BJ (cell line): ENCODE results near the gene MYCBP. TPM values are rescaled to one million over a fixed set of nuclear protein-coding genes. Genes with fewer than 3 reads are reported as not detected.

Experiments used
- CTCF ChIA-PET: fragments of 350-600 bp; formaldehyde crosslinking; extraction: SDS; loops from one replicate; lab custom pipeline; 2021; ENCODE audit warnings: antibody characterized with exemption, inconsistent platforms; lab: Yijun Ruan, JAX
- POLR2A ChIA-PET: fragments of 300-600 bp; sonication (Branson Sonifier 250); formaldehyde crosslinking; extraction: SDS; loops from one replicate; lab custom pipeline; 2021; ENCODE audit warnings: antibody characterized with exemption; lab: Charles Lee
- DNase-seq: peaks from one replicate; pipeline ENCODE4 v3.0.0-alpha.2; 2011; ENCODE audit warnings: low read depth
- H3K27me3 ChIP-seq: 2 replicates; pipeline ENCODE4 v1.6.0; 2011; ENCODE audit warnings: low read length; ENCODE audit not compliant: control insufficient read depth, insufficient read depth
- H3K36me3 ChIP-seq: 2 replicates; pipeline ENCODE4 v1.5.1; 2011; ENCODE audit warnings: low read length; ENCODE audit not compliant: control insufficient read depth, insufficient read depth
- H3K4me3 ChIP-seq: 2 replicates; pipeline ENCODE4 v1.5.1; 2011; ENCODE audit warnings: low read depth, mild to moderate bottlenecking, control low read depth, low read length
- CTCF ChIP-seq: IDR thresholded peaks from 2 replicates; pipeline ENCODE4 v1.5.1; 2011; ENCODE audit warnings: low read depth, mild to moderate bottlenecking, control low read depth, inconsistent platforms, low read length, moderate library complexity; ENCODE audit not compliant: insufficient read depth
- polyA plus RNA-seq: library from polyadenylated mRNA; depleted of rRNA; stranded (reverse); fragments of >200 nt; gene quantifications from 2 replicates; pipeline ENCODE4 v1.2.3, GENCODE V29; 2011

MYCBP gene
- polyA plus RNA-seq, 1 experiment = 11.2 TPM

- POLR2A ChIA-PET = no interaction called here
- H3K27me3 ChIP-seq = peaks cover 11% of the 10 kb centered on the region
- DNase-seq = no peak
- TF ChIP-seq CTCF = no peak
- no peaks in the 10 kb centered on the region for H3K36me3 ChIP-seq
- no peak overlapping the region for H3K4me3 ChIP-seq
- CTCF ChIA-PET = interaction anchor here (0.7 to 2.3 kb wide), 3 partner anchors 8 to 157 kb away, joined by 3 to 8 read pairs (median 3); no protein-coding TSS in a partner anchor
Measured at GRCh38 chr1:38826886-38827285, 46.3 kb downstream of the MYCBP start.

GRCh38 chr1:38826262-38826661 lies 46.9 kb downstream of the MYCBP start:
- peaks cover 17% of the 10 kb centered on the region for H3K27me3 ChIP-seq
- DNase-seq = no peak
- ChIA-PET CTCF (interaction anchor here (1.5 to 6.6 kb wide), 2 partner anchors 9 to 836 kb away, joined by 3 to 30 read pairs; partner anchors contain the start of gene SF3A3), POLR2A (no interaction called here)
- H3K36me3 ChIP-seq = no peaks in the 10 kb centered on the region
- no peak overlapping the region for H3K4me3 ChIP-seq
- TF ChIP-seq CTCF = no peak

DNA sequence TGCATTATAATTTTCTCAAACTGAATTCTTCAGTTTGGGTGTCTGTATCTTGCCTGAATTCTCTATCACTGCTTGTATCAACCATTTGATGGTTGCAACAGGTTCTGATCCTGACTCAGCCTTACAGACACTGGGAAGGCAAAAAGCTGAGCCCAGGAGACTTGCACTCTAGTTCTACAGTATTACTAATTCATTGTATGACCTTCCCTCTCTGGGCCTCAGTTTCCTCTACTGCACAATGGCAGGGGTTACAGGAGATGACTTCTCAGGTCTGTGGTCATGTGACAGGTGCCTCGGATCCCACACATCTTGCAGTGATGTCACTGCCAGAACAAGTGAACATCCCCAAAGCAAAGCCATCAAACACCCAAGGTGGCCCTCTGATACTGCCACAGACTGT lies 52.3 kb downstream of the MYCBP start:
- no peak for DNase-seq
- ChIA-PET CTCF (interaction anchor here (6.6 kb wide), 1 partner anchor 14 kb away, joined by 30 read pairs; no protein-coding TSS in a partner anchor), POLR2A (no interaction called here)
- TF ChIP-seq CTCF = no peak
- H3K36me3 ChIP-seq = no peaks in the 10 kb centered on the region
- peaks cover 44% of the 10 kb centered on the region for H3K27me3 ChIP-seq
- no peak overlapping the region for H3K4me3 ChIP-seq

DNA sequence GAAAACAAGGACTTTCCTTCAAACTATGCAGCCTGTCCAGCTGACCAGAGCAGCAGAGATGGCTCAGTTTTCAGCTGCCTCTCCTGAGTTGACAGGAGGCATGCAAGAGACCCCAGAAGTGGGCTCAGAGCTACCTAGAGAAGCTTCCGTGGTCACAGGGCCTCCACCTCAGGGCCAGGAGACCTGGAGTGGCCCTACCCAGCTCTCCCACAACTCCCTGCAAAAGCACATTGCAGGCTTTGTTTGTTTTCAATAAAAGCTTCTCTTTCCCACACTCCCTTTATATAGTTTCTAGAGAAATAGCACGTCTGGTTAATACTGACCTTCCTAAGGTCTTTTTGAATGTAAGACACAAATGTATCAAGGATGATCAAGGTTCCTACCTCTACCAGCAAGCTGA lies 53.6 kb downstream of the MYCBP start:
- DNase-seq = no peak
- no peaks in the 10 kb centered on the region for H3K36me3 ChIP-seq
- peaks cover 45% of the 10 kb centered on the region for H3K27me3 ChIP-seq
- ChIA-PET POLR2A (no interaction called here), CTCF (interaction anchor here (0.9 to 2.2 kb wide), 8 partner anchors 8 to 799 kb away, joined by 3 to 13 read pairs (median 8); no protein-coding TSS in a partner anchor)
- H3K4me3 ChIP-seq = no peak overlapping the region
- no peak for TF ChIP-seq CTCF

GRCh38 chr1:38819040-38819439 lies 54.1 kb downstream of the MYCBP start:
- CTCF ChIA-PET = interaction anchor here (0.9 to 2.2 kb wide), 8 partner anchors 9 to 799 kb away, joined by 3 to 13 read pairs (median 8); no protein-coding TSS in a partner anchor

More at GRCh38 chr1:38819040-38819439, 54.1 kb downstream of the MYCBP start:
- Histone ChIP-seq H3K27me3 (peaks cover 47% of the 10 kb centered on the region), H3K36me3 (no peaks in the 10 kb centered on the region), H3K4me3 (no peak overlapping the region)
- POLR2A ChIA-PET = no interaction called here
- DNase-seq = no peak
- no peak for TF ChIP-seq CTCF
